GM21576 (cell line): Measurements from ENCODE around the gene CCDC88C.
"Not testable (repeated sequence)": the region's sequence is repeated elsewhere in the genome, so short reads cannot be mapped to it uniquely, and the experiment has no call there.

ENCODE experiments used
- ATAC-seq: cut with Tn5 transposase; IDR thresholded peaks from one replicate; pipeline ENCODE4 v1.9.1; 2021; ENCODE audit warnings: mild to moderate bottlenecking, moderate library complexity; ENCODE audit not compliant: unreplicated experiment

CCDC88C gene

GRCh38 chr14:91277546-91278382 is 139.9 kb downstream of the CCDC88C start:
- ATAC-seq: no peak

- ATAC-seq: no peak
Measured at GRCh38 chr14:91274796-91275195, 142.8 kb downstream of the CCDC88C start.

GRCh38 chr14:91273885-91274273 is 143.7 kb downstream of the CCDC88C start:
- no peak for ATAC-seq

- no peak for ATAC-seq
Measured at GRCh38 chr14:91273273-91273884, 144.2 kb downstream of the CCDC88C start.

GRCh38 chr14:91272341-91273272 is 145.0 kb downstream of the CCDC88C start:
- no peak for ATAC-seq

- ATAC-seq: no peak
Measured at GRCh38 chr14:91271639-91272038, 146.0 kb downstream of the CCDC88C start.

GRCh38 chr14:91270619-91271018 is 147.0 kb downstream of the CCDC88C start:
- ATAC-seq: no peak

- ATAC-seq: no peak
Measured at GRCh38 chr14:91270188-91270587, 147.4 kb downstream of the CCDC88C start.

- no peak for ATAC-seq
Measured at GRCh38 chr14:91269076-91269991, 148.3 kb downstream of the CCDC88C start.

GRCh38 chr14:91267965-91268437 is 149.6 kb downstream of the CCDC88C start:
- no peak for ATAC-seq

GRCh38 chr14:91266276-91266675 is 151.3 kb downstream of the CCDC88C start:
- not testable (repeated sequence) for ATAC-seq

- no peak for ATAC-seq
Measured at GRCh38 chr14:91265404-91265803, 152.2 kb downstream of the CCDC88C start.

- ATAC-seq: no peak
Measured at GRCh38 chr14:91264151-91265150, 153.2 kb downstream of the CCDC88C start.

GRCh38 chr14:91263329-91263728 is 154.3 kb downstream of the CCDC88C start:
- ATAC-seq: no peak

GRCh38 chr14:91261986-91262549 is 155.6 kb downstream of the CCDC88C start:
- ATAC-seq: no peak

GRCh38 chr14:91261115-91261514 is 156.5 kb downstream of the CCDC88C start:
- no peak for ATAC-seq

GRCh38 chr14:91258876-91259275 is 158.7 kb downstream of the CCDC88C start:
- ATAC-seq: no peak

- ATAC-seq: no peak
Measured at GRCh38 chr14:91258011-91258618, 159.5 kb downstream of the CCDC88C start.
